MM.1S (cell line): ENCODE results near the gene MPP4.

Source experiments
- CTCF ChIP-seq: fragments of 300-600 bp; sonication (generic); IDR thresholded peaks from 2 replicates; pipeline ENCODE4 v1.5.1; 2016; ENCODE audit warnings: antibody characterized with exemption, low read length, mixed read lengths
- EZH2phosphoT487 ChIP-seq: fragments of 300-600 bp; sonication (generic); IDR thresholded peaks from 2 replicates; pipeline ENCODE4 v1.6.1; 2018; ENCODE audit warnings: antibody characterized with exemption, low read length

DNA sequence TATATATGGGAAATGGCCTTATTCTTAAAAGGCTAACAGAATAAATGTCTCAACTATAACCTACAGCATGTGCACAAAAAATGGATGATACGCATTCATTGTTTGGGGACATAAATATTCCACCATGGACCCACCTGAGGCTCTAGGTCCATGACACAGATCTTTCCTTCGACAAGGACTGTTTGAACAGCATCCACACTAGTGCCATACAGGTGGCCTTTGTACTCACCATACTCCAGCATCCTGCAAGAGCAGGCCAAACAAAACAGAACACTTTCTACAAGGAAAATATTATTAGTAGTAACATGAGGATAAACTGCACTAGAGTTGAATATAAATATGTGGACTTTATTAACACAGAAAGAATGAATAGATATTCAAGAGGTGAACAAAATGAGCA lies 49.0 kb downstream of the MPP4 start:
- TF ChIP-seq CTCF (no peak), EZH2phosphoT487 (no peak)
